Choroid plexus epithelial cell (primary cell): ENCODE measurements around the gene IPO11.
"Not testable (repeated sequence)": the region's sequence is repeated elsewhere in the genome, so short reads cannot be mapped to it uniquely, and the experiment has no call there.

Experiments used
- DNase-seq: peaks from one replicate; pipeline ENCODE4 v3.0.0-alpha.2; 2010; ENCODE audit warnings: low read depth
- H3K4me3 ChIP-seq: 2 replicates; pipeline ENCODE4 v1.5.1; 2011; ENCODE audit warnings: low read depth, mild to moderate bottlenecking, control low read depth, low read length, moderate library complexity
- CTCF ChIP-seq: conservative IDR thresholded peaks from 2 replicates; pipeline ENCODE4 v1.5.1; 2011; ENCODE audit warnings: low read depth, mild to moderate bottlenecking, control low read depth, inconsistent platforms, low read length, moderate library complexity

IPO11 gene

GRCh38 chr5:62506659-62507460, 94.3 kb downstream of the IPO11 start:
- H3K4me3 ChIP-seq, result no peak overlapping the region
- no peak for TF ChIP-seq CTCF
- no peak for DNase-seq

- DNase-seq, H3K4me3 ChIP-seq: not testable (repeated sequence)
Observed at GRCh38 chr5:62508760-62509159, 96.2 kb downstream of the IPO11 start.

- no peak for DNase-seq
- no peak overlapping the region for H3K4me3 ChIP-seq
- no peak for TF ChIP-seq CTCF
Observed at GRCh38 chr5:62509806-62510205, 97.2 kb downstream of the IPO11 start.

GRCh38 chr5:62513085-62513484, 100.5 kb downstream of the IPO11 start:
- not testable (repeated sequence) for H3K4me3 ChIP-seq

GRCh38 chr5:62514510-62515119, 102.1 kb downstream of the IPO11 start:
- H3K4me3 ChIP-seq, result no peak overlapping the region
- no peak for TF ChIP-seq CTCF
- no peak for DNase-seq

More at GRCh38 chr5:62513085-62513484, 100.5 kb downstream of the IPO11 start:
- not testable (repeated sequence) for DNase-seq

GRCh38 chr5:62520812-62521211, 108.2 kb downstream of the IPO11 start:
- not testable (repeated sequence) for DNase-seq, H3K4me3 ChIP-seq

GRCh38 chr5:62521319-62521718, 108.8 kb downstream of the IPO11 start:
- no peak overlapping the region for H3K4me3 ChIP-seq
- TF ChIP-seq CTCF, result no peak
- DNase-seq, result no peak

GRCh38 chr5:62522811-62523210, 110.2 kb downstream of the IPO11 start:
- H3K4me3 ChIP-seq, result no peak overlapping the region
- DNase-seq, result no peak
- no peak for TF ChIP-seq CTCF
